Liver (tissue), 3 donors: ENCODE measurements around the gene SLC36A1.

Experiments used
- ATF3 ChIP-seq: IDR thresholded peaks from 2 replicates; pipeline ENCODE4 v1.6.1; 2016; ENCODE audit warnings: antibody characterized with exemption
- CTCF ChIP-seq: fragments of 150-350 bp; IDR thresholded peaks from 2 replicates; pipeline ENCODE4 v1.5.1; 2017; ENCODE audit warnings: improper control_type of control experiment, low read depth, low read length; ENCODE audit not compliant: missing input control
- EGR1 ChIP-seq, 2 donors: IDR thresholded peaks; 2 replicates each; pipeline ENCODE4 v1.6.1; 2016 to 2018; ENCODE audit warnings: antibody characterized with exemption in 2 of 2, low read depth in 2 of 2
- FOXA1 ChIP-seq: IDR thresholded peaks from 2 replicates; pipeline ENCODE4 v1.6.1; 2016; ENCODE audit warnings: antibody characterized with exemption
- JUND ChIP-seq, 2 donors: IDR thresholded peaks; 2 replicates each; pipeline ENCODE4 v1.6.1; 2016; ENCODE audit warnings: antibody characterized with exemption in 2 of 2
- NR2F2 ChIP-seq: IDR thresholded peaks from 2 replicates; pipeline ENCODE4 v1.6.1; 2016; ENCODE audit warnings: antibody characterized with exemption
- RAD21 ChIP-seq, 2 donors: IDR thresholded peaks; 2 replicates each; pipeline ENCODE4 v1.6.1; 2016; ENCODE audit warnings: antibody characterized with exemption in 2 of 2, mild to moderate bottlenecking in 2 of 2
- RXRA ChIP-seq, 2 donors: IDR thresholded peaks; 2 replicates each; pipeline ENCODE4 v1.6.1; 2017 to 2018; ENCODE audit warnings: antibody characterized with exemption in 2 of 2, mild to moderate bottlenecking in 1 of 2
- SP1 ChIP-seq: IDR thresholded peaks from 2 replicates; pipeline ENCODE4 v1.6.1; 2018; ENCODE audit warnings: antibody characterized with exemption, mild to moderate bottlenecking
- TAF1 ChIP-seq: conservative IDR thresholded peaks from 2 replicates; pipeline ENCODE4 v1.6.1; 2016; ENCODE audit warnings: antibody characterized with exemption, mild to moderate bottlenecking
- YY1 ChIP-seq: IDR thresholded peaks from 2 replicates; pipeline ENCODE4 v1.6.1; 2016; ENCODE audit warnings: antibody characterized with exemption, mild to moderate bottlenecking
- ZBTB33 ChIP-seq: IDR thresholded peaks from 2 replicates; pipeline ENCODE4 v1.6.1; 2016; ENCODE audit warnings: antibody characterized with exemption
- TF ChIP-seq, protein P1 (sequence below): IDR thresholded peaks from 2 replicates; pipeline ENCODE4 v1.6.1; 2016; ENCODE audit warnings: antibody characterized with exemption, mild to moderate bottlenecking
- TF ChIP-seq, protein P2 (sequence below): IDR thresholded peaks from 2 replicates; pipeline ENCODE4 v1.6.1; 2016; ENCODE audit warnings: antibody characterized with exemption
- donor health status: healthy.
- donor health status: healthy.

DNA sequence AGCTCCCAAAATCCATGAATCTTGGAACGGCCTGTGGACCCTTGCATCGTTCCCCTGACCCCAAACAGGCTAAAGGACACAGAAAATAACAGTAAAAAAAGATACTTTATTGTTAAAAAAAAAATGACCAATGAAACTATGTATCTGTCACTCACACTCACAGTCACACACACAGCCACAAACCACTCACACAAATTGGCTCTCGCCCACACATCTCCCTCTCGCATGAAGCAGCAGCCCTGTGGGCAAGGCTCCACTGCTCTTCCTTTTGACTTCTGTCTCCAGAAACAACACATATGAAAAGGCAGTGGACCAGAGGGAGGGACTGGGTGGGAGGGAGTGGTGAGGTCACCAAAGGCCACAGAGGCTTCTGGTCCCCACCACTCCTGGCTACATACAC lies 56.6 kb downstream of the SLC36A1 start:
- TF ChIP-seq CTCF (no peak), ZBTB33 (no peak), TAF1 (no peak), SP1 (no peak), JUND (IDR thresholded peaks at IDR 0.05) (no peak), EGR1 (IDR thresholded peaks at IDR 0.05; ENCODE audit: low read depth in 2 of 2) (no peak), YY1 (no peak), RAD21 (IDR thresholded peaks at IDR 0.05) (no peak), RXRA (IDR thresholded peaks at IDR 0.05) (no peak), ATF3 (no peak), FOXA1 (no peak), NR2F2 (no peak)
- TF ChIP-seq, protein P1, sequence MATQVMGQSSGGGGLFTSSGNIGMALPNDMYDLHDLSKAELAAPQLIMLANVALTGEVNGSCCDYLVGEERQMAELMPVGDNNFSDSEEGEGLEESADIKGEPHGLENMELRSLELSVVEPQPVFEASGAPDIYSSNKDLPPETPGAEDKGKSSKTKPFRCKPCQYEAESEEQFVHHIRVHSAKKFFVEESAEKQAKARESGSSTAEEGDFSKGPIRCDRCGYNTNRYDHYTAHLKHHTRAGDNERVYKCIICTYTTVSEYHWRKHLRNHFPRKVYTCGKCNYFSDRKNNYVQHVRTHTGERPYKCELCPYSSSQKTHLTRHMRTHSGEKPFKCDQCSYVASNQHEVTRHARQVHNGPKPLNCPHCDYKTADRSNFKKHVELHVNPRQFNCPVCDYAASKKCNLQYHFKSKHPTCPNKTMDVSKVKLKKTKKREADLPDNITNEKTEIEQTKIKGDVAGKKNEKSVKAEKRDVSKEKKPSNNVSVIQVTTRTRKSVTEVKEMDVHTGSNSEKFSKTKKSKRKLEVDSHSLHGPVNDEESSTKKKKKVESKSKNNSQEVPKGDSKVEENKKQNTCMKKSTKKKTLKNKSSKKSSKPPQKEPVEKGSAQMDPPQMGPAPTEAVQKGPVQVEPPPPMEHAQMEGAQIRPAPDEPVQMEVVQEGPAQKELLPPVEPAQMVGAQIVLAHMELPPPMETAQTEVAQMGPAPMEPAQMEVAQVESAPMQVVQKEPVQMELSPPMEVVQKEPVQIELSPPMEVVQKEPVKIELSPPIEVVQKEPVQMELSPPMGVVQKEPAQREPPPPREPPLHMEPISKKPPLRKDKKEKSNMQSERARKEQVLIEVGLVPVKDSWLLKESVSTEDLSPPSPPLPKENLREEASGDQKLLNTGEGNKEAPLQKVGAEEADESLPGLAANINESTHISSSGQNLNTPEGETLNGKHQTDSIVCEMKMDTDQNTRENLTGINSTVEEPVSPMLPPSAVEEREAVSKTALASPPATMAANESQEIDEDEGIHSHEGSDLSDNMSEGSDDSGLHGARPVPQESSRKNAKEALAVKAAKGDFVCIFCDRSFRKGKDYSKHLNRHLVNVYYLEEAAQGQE = no peak
- TF ChIP-seq, protein P2, sequence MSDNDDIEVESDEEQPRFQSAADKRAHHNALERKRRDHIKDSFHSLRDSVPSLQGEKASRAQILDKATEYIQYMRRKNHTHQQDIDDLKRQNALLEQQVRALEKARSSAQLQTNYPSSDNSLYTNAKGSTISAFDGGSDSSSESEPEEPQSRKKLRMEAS = no peak
